ENCODE data around the gene ETDB.
"Not testable (repeated sequence)": the region's sequence is repeated elsewhere in the genome, so short reads cannot be mapped to it uniquely, and the experiment has no call there.

Gene ETDB

GRCh38 chrX:135126145-135126544 is 5.8 kb upstream of the ETDB start:
- not testable (repeated sequence) for H2BK15ac ChIP-seq (ENCODE audit: low read length); H2AK5ac ChIP-seq (ENCODE audit: low read depth, low read length); H3K9ac ChIP-seq (ENCODE audit: low read depth, low read length, poor library complexity); H3K9me3 ChIP-seq (replicated peaks in 1 of 2; ENCODE audit: control insufficient read depth in 2 of 2, insufficient read depth in 1 of 2, low read depth in 1 of 2, low read length in 2 of 2); DNase-seq (ENCODE audit: low spot score); H4K8ac ChIP-seq (ENCODE audit: low read depth, low read length); H3K27me3 ChIP-seq (ENCODE audit: control insufficient read depth in 3 of 3, insufficient read depth in 3 of 3, low read depth in 1 of 3, low read length in 3 of 3); H2BK12ac ChIP-seq (ENCODE audit: low read length); H3K4me1 ChIP-seq (ENCODE audit: control insufficient read depth in 2 of 2, insufficient read depth in 1 of 2, low read depth in 1 of 2, low read length in 2 of 2); H3K79me1 ChIP-seq (ENCODE audit: low read depth, low read length); H3K4me2 ChIP-seq (ENCODE audit: insufficient read depth, low read length, poor library complexity, severe bottlenecking); H2BK5ac ChIP-seq (ENCODE audit: low read length); H3K4ac ChIP-seq (ENCODE audit: low read length); H3K4me3 ChIP-seq (ENCODE audit: low read length in 2 of 2); H4K91ac ChIP-seq (ENCODE audit: low read depth, low read length, poor library complexity); H2AFZ ChIP-seq (ENCODE audit: low read length); H3K18ac ChIP-seq (ENCODE audit: low read length); H3K14ac ChIP-seq (ENCODE audit: low read length); H3K36me3 ChIP-seq (replicated peaks in 1 of 2; ENCODE audit: control insufficient read depth in 2 of 2, insufficient read depth in 2 of 2, low read length in 2 of 2); H3K23ac ChIP-seq (ENCODE audit: low read depth, low read length, poor library complexity); H3K27ac ChIP-seq (replicated peaks; ENCODE audit: low read length); H2BK120ac ChIP-seq (ENCODE audit: low read depth, low read length)
- WGBS, 2 donors (ENCODE audit: extremely low coverage in 2 of 2, insufficient read length in 2 of 2, insufficient replicate concordance in 1 of 2): no CpG with 5 or more reads among the region's 6 CpGs

- H3K27ac ChIP-seq (replicated peaks; ENCODE audit: low read length); H3K9ac ChIP-seq (ENCODE audit: low read depth, low read length, poor library complexity); H3K9me3 ChIP-seq (replicated peaks in 1 of 2; ENCODE audit: control insufficient read depth in 2 of 2, insufficient read depth in 1 of 2, low read depth in 1 of 2, low read length in 2 of 2); H3K4me1 ChIP-seq (ENCODE audit: control insufficient read depth in 2 of 2, insufficient read depth in 1 of 2, low read depth in 1 of 2, low read length in 2 of 2); H3K4ac ChIP-seq (ENCODE audit: low read length); H2AFZ ChIP-seq (ENCODE audit: low read length); H2BK12ac ChIP-seq (ENCODE audit: low read length); H3K14ac ChIP-seq (ENCODE audit: low read length); H3K18ac ChIP-seq (ENCODE audit: low read length); H3K23ac ChIP-seq (ENCODE audit: low read depth, low read length, poor library complexity); H2BK15ac ChIP-seq (ENCODE audit: low read length); H4K91ac ChIP-seq (ENCODE audit: low read depth, low read length, poor library complexity); H3K4me3 ChIP-seq (ENCODE audit: low read length in 2 of 2); DNase-seq (ENCODE audit: low spot score); H3K4me2 ChIP-seq (ENCODE audit: insufficient read depth, low read length, poor library complexity, severe bottlenecking); H3K36me3 ChIP-seq (replicated peaks in 1 of 2; ENCODE audit: control insufficient read depth in 2 of 2, insufficient read depth in 2 of 2, low read length in 2 of 2); H2AK5ac ChIP-seq (ENCODE audit: low read depth, low read length); H3K27me3 ChIP-seq (ENCODE audit: control insufficient read depth in 3 of 3, insufficient read depth in 3 of 3, low read depth in 1 of 3, low read length in 3 of 3); H2BK120ac ChIP-seq (ENCODE audit: low read depth, low read length); H3K79me1 ChIP-seq (ENCODE audit: low read depth, low read length); H2BK5ac ChIP-seq (ENCODE audit: low read length); H4K8ac ChIP-seq (ENCODE audit: low read depth, low read length): not testable (repeated sequence)
- no CpG with 5 or more reads among the region's 2 CpGs for WGBS, 2 donors (ENCODE audit: extremely low coverage in 2 of 2, insufficient read length in 2 of 2, insufficient replicate concordance in 1 of 2)
Measured at GRCh38 chrX:135116064-135116463, 4.3 kb downstream of the ETDB start.

GRCh38 chrX:135114392-135114791 is 5.9 kb downstream of the ETDB start:
- H3K4me1 ChIP-seq (ENCODE audit: control insufficient read depth in 2 of 2, insufficient read depth in 1 of 2, low read depth in 1 of 2, low read length in 2 of 2): no peaks in the 10 kb centered on the region
- no peak overlapping the region for H3K4me2 ChIP-seq (ENCODE audit: insufficient read depth, low read length, poor library complexity, severe bottlenecking)
- no peak overlapping the region for H3K23ac ChIP-seq (ENCODE audit: low read depth, low read length, poor library complexity)
- no peak overlapping the region for H4K8ac ChIP-seq (ENCODE audit: low read depth, low read length)
- H2BK120ac ChIP-seq (ENCODE audit: low read depth, low read length): no peak overlapping the region
- no peak overlapping the region for H3K14ac ChIP-seq (ENCODE audit: low read length)
- no peak overlapping the region for H3K18ac ChIP-seq (ENCODE audit: low read length)
- H2BK15ac ChIP-seq (ENCODE audit: low read length): no peak overlapping the region
- no CpG with 5 or more reads among the region's 2 CpGs for WGBS, 2 donors (ENCODE audit: extremely low coverage in 2 of 2, insufficient read length in 2 of 2, insufficient replicate concordance in 1 of 2)
- no peak overlapping the region for H3K27ac ChIP-seq (replicated peaks; ENCODE audit: low read length)
- no peak for DNase-seq (ENCODE audit: low spot score)
- H3K9ac ChIP-seq (ENCODE audit: low read depth, low read length, poor library complexity): no peak overlapping the region
- no peak overlapping the region for H2BK12ac ChIP-seq (ENCODE audit: low read length)
- H3K4ac ChIP-seq (ENCODE audit: low read length): no peak overlapping the region
- no peak overlapping the region for H3K4me3 ChIP-seq (ENCODE audit: low read length in 2 of 2)
- H3K9me3 ChIP-seq (replicated peaks in 1 of 2; ENCODE audit: control insufficient read depth in 2 of 2, insufficient read depth in 1 of 2, low read depth in 1 of 2, low read length in 2 of 2): no peaks in the 10 kb centered on the region
- no peaks in the 10 kb centered on the region for H3K36me3 ChIP-seq (replicated peaks in 1 of 2; ENCODE audit: control insufficient read depth in 2 of 2, insufficient read depth in 2 of 2, low read length in 2 of 2)
- no peak overlapping the region for H2BK5ac ChIP-seq (ENCODE audit: low read length)
- H3K79me1 ChIP-seq (ENCODE audit: low read depth, low read length): no peaks in the 10 kb centered on the region
- H2AFZ ChIP-seq (ENCODE audit: low read length): no peak overlapping the region
- no peak overlapping the region for H4K91ac ChIP-seq (ENCODE audit: low read depth, low read length, poor library complexity)
- no peak overlapping the region for H2AK5ac ChIP-seq (ENCODE audit: low read depth, low read length)
- no peaks in the 10 kb centered on the region for H3K27me3 ChIP-seq (ENCODE audit: control insufficient read depth in 3 of 3, insufficient read depth in 3 of 3, low read depth in 1 of 3, low read length in 3 of 3)

GRCh38 chrX:135112743-135113142 is 7.6 kb downstream of the ETDB start:
- Histone ChIP-seq H3K4me3 (ENCODE audit: low read length in 2 of 2) (no peak overlapping the region), H3K36me3 (replicated peaks in 1 of 2; ENCODE audit: control insufficient read depth in 2 of 2, insufficient read depth in 2 of 2, low read length in 2 of 2) (no peaks in the 10 kb centered on the region), H3K79me1 (ENCODE audit: low read depth, low read length) (no peaks in the 10 kb centered on the region), H3K27me3 (ENCODE audit: control insufficient read depth in 3 of 3, insufficient read depth in 3 of 3, low read depth in 1 of 3, low read length in 3 of 3) (no peaks in the 10 kb centered on the region), H3K14ac (ENCODE audit: low read length) (no peak overlapping the region), H3K9me3 (replicated peaks in 1 of 2; ENCODE audit: control insufficient read depth in 2 of 2, insufficient read depth in 1 of 2, low read depth in 1 of 2, low read length in 2 of 2) (no peaks in the 10 kb centered on the region), H3K18ac (ENCODE audit: low read length) (no peak overlapping the region), H3K4me2 (ENCODE audit: insufficient read depth, low read length, poor library complexity, severe bottlenecking) (no peak overlapping the region), H2AFZ (ENCODE audit: low read length) (no peak overlapping the region), H3K4me1 (ENCODE audit: control insufficient read depth in 2 of 2, insufficient read depth in 1 of 2, low read depth in 1 of 2, low read length in 2 of 2) (no peaks in the 10 kb centered on the region), H3K4ac (ENCODE audit: low read length) (no peak overlapping the region), H3K9ac (ENCODE audit: low read depth, low read length, poor library complexity) (no peak overlapping the region), H4K8ac (ENCODE audit: low read depth, low read length) (peak overlapping the region; percentile 43), H2BK15ac (ENCODE audit: low read length) (no peak overlapping the region), H2BK12ac (ENCODE audit: low read length) (no peak overlapping the region), H4K91ac (ENCODE audit: low read depth, low read length, poor library complexity) (no peak overlapping the region), H2BK120ac (ENCODE audit: low read depth, low read length) (no peak overlapping the region), H3K23ac (ENCODE audit: low read depth, low read length, poor library complexity) (no peak overlapping the region), H2AK5ac (ENCODE audit: low read depth, low read length) (no peak overlapping the region), H2BK5ac (ENCODE audit: low read length) (no peak overlapping the region), H3K27ac (replicated peaks; ENCODE audit: low read length) (no peak overlapping the region)
- no CpG with 5 or more reads among the region's 1 CpG for WGBS, 2 donors (ENCODE audit: extremely low coverage in 2 of 2, insufficient read length in 2 of 2, insufficient replicate concordance in 1 of 2)
- no peak for DNase-seq (ENCODE audit: low spot score)

Measured in neuronal stem cell (in vitro differentiated cells).